Endothelial cell (in vitro differentiated cells): ENCODE measurements around the gene IMP4. TPM values are rescaled to one million over a fixed set of nuclear protein-coding genes. Genes with fewer than 3 reads are reported as not detected.

Experiments
- DNase-seq: peaks from one replicate; pipeline ENCODE4 v3.0.0; 2021; ENCODE audit warnings: low spot score
- H3K27ac Mint-ChIP-seq: one replicate; pipeline ENCODE4 v1.8.0; 2021; ENCODE audit warnings: mixed read lengths, inconsistent platforms; ENCODE audit not compliant: unreplicated experiment
- H3K27me3 Mint-ChIP-seq: one replicate; pipeline ENCODE4 v1.8.0; 2021; ENCODE audit warnings: mild to moderate bottlenecking, moderate library complexity, mixed read lengths, inconsistent platforms; ENCODE audit not compliant: unreplicated experiment
- H3K36me3 Mint-ChIP-seq: one replicate; pipeline ENCODE4 v1.8.0; 2021; ENCODE audit warnings: mild to moderate bottlenecking, low read depth, mixed read lengths, inconsistent platforms; ENCODE audit not compliant: unreplicated experiment
- H3K4me1 Mint-ChIP-seq: one replicate; pipeline ENCODE4 v1.8.0; 2021; ENCODE audit warnings: mild to moderate bottlenecking, mixed read lengths, inconsistent platforms; ENCODE audit not compliant: unreplicated experiment
- H3K4me3 Mint-ChIP-seq: one replicate; pipeline ENCODE4 v1.8.0; 2021; ENCODE audit warnings: mild to moderate bottlenecking, mixed read lengths, inconsistent platforms; ENCODE audit not compliant: unreplicated experiment
- H3K9me3 Mint-ChIP-seq: one replicate; pipeline ENCODE4 v1.8.0; 2021; ENCODE audit warnings: mixed read lengths, inconsistent platforms; ENCODE audit not compliant: unreplicated experiment
- CTCF ChIP-seq: fragments of 200-600 bp; sonication (generic); IDR thresholded peaks from one replicate; pipeline ENCODE4 v1.5.0; 2021; ENCODE audit warnings: antibody characterized with exemption; ENCODE audit not compliant: unreplicated experiment
- total RNA-seq: library from RNA; stranded (reverse); fragmentation: NEBNext Ultra II Directional; extraction: Animal tissue kit (Norgen Biotek cat#: 25700); gene quantifications from one replicate; pipeline ENCODE4 v1.2.1, GENCODE V29; 2021; ENCODE audit not compliant: unreplicated experiment

The IMP4 gene
- total RNA-seq, 1 donor from 2014 or later: 32.8 TPM

- H3K27me3 Mint-ChIP-seq: peaks cover 9% of the 10 kb centered on the region
- no peak overlapping the region for H3K4me3 Mint-ChIP-seq
- TF ChIP-seq CTCF: no peak
- no peak for DNase-seq
- peaks cover 5% of the 10 kb centered on the region for H3K36me3 Mint-ChIP-seq
- H3K4me1 Mint-ChIP-seq: peaks cover 4% of the 10 kb centered on the region
- H3K9me3 Mint-ChIP-seq: no peaks in the 10 kb centered on the region
- H3K27ac Mint-ChIP-seq: no peak overlapping the region
These were observed 20.8 kb downstream of the IMP4 start for GRCh38 chr2:130363479-130363878.

GRCh38 chr2:130365075-130365474, 22.4 kb downstream of the IMP4 start:
- Mint-ChIP-seq H3K36me3 (peaks cover 1% of the 10 kb centered on the region), H3K27me3 (peaks cover 6% of the 10 kb centered on the region), H3K4me3 (no peak overlapping the region), H3K4me1 (peaks cover under 1% of the 10 kb centered on the region), H3K27ac (no peak overlapping the region), H3K9me3 (no peaks in the 10 kb centered on the region)
- TF ChIP-seq CTCF: no peak
- DNase-seq: no peak

- no peak for TF ChIP-seq CTCF
- Mint-ChIP-seq H3K27ac (no peak overlapping the region), H3K36me3 (no peaks in the 10 kb centered on the region)
These were observed 23.3 kb downstream of the IMP4 start for GRCh38 chr2:130365963-130366362.

GRCh38 chr2:130366720-130367119, 24.0 kb downstream of the IMP4 start:
- Mint-ChIP-seq H3K9me3 (no peaks in the 10 kb centered on the region), H3K27me3 (peaks cover 8% of the 10 kb centered on the region)
- TF ChIP-seq CTCF: no peak

More at GRCh38 chr2:130365963-130366362, 23.3 kb downstream of the IMP4 start:
- Mint-ChIP-seq H3K9me3 (no peaks in the 10 kb centered on the region), H3K4me1 (peaks cover 4% of the 10 kb centered on the region), H3K4me3 (no peak overlapping the region), H3K27me3 (peaks cover 5% of the 10 kb centered on the region)
- DNase-seq: no peak

GRCh38 chr2:130368786-130369185, 26.1 kb downstream of the IMP4 start:
- H3K4me1 Mint-ChIP-seq: peaks cover 17% of the 10 kb centered on the region
- peaks cover 7% of the 10 kb centered on the region for H3K27me3 Mint-ChIP-seq
- TF ChIP-seq CTCF: no peak

More at GRCh38 chr2:130366720-130367119, 24.0 kb downstream of the IMP4 start:
- no peaks in the 10 kb centered on the region for H3K36me3 Mint-ChIP-seq
- H3K27ac Mint-ChIP-seq: no peak overlapping the region
- peaks cover 9% of the 10 kb centered on the region for H3K4me1 Mint-ChIP-seq
- no peak for DNase-seq
- H3K4me3 Mint-ChIP-seq: no peak overlapping the region

More at GRCh38 chr2:130368786-130369185, 26.1 kb downstream of the IMP4 start:
- Mint-ChIP-seq H3K9me3 (no peaks in the 10 kb centered on the region), H3K4me3 (no peak overlapping the region), H3K27ac (no peak overlapping the region), H3K36me3 (no peaks in the 10 kb centered on the region)
- DNase-seq: no peak
